Femur (tissue), 1 donor: ENCODE measurements around the gene TMEM266.

Experiments
- DNase-seq: peaks from one replicate; pipeline ENCODE4 v3.0.0-alpha.2; 2017

TMEM266 gene

GRCh38 chr15:76189106-76189505, 129.3 kb downstream of the TMEM266 start:
- DNase-seq, result no peak

GRCh38 chr15:76190070-76190564, 130.3 kb downstream of the TMEM266 start:
- no peak for DNase-seq

- peak; percentile 80 for DNase-seq
Observed at GRCh38 chr15:76190751-76191538, 131.2 kb downstream of the TMEM266 start.

GRCh38 chr15:76191539-76192244, 131.9 kb downstream of the TMEM266 start:
- DNase-seq, result no peak

- DNase-seq, result no peak
Observed at GRCh38 chr15:76192715-76193114, 132.9 kb downstream of the TMEM266 start.

GRCh38 chr15:76193934-76194333, 134.1 kb downstream of the TMEM266 start:
- DNase-seq, result no peak

GRCh38 chr15:76195506-76196268, 135.9 kb downstream of the TMEM266 start:
- no peak for DNase-seq

GRCh38 chr15:76196269-76197231, 136.8 kb downstream of the TMEM266 start:
- DNase-seq, result peak; percentile 57

- DNase-seq, result peak; percentile 13
Observed at GRCh38 chr15:76197703-76198455, 138.1 kb downstream of the TMEM266 start.

- DNase-seq, result peak; percentile 13
Observed at GRCh38 chr15:76198456-76199105, 138.8 kb downstream of the TMEM266 start.

- DNase-seq, result peak; percentile 13
Observed at GRCh38 chr15:76199106-76200082, 139.6 kb downstream of the TMEM266 start.

GRCh38 chr15:76200083-76200465, 140.3 kb downstream of the TMEM266 start:
- peak; percentile 9 for DNase-seq

GRCh38 chr15:76200641-76201105, 140.9 kb downstream of the TMEM266 start:
- DNase-seq, result peak; percentile 14

- DNase-seq, result peak; percentile 5
Observed at GRCh38 chr15:76201536-76202255, 141.9 kb downstream of the TMEM266 start.

GRCh38 chr15:76203346-76204108, 143.7 kb downstream of the TMEM266 start:
- peak; percentile 15 for DNase-seq

- peak; percentile 12 for DNase-seq
Observed at GRCh38 chr15:76204109-76204845, 144.5 kb downstream of the TMEM266 start.

GRCh38 chr15:76204916-76205460, 145.2 kb downstream of the TMEM266 start:
- no peak for DNase-seq
